ENCODE measurements around the gene NAPG.

DNA sequence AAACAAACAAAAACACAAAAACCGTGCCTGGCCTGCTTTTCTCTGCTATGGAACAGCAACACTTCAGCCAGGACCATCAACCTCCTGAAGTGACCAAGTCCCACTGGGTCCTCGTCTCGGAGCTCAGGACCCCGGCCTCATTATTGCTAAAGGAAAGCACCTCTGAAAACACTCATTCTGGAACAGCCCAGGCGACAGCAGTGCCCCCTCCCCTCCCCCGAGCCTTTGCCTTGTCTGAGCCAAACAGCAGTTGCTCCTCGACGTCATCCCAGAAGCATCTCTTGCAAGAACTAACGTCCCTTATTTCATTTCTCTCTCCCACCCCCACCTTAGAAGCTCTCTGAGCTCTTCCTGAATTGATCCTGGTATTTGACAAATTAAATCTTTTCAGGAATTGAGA is 44.0 kb upstream of the NAPG start:
- no peak for TF ChIP-seq EP300 (IDR thresholded peaks at IDR 0.05)
- TF ChIP-seq, protein P1, sequence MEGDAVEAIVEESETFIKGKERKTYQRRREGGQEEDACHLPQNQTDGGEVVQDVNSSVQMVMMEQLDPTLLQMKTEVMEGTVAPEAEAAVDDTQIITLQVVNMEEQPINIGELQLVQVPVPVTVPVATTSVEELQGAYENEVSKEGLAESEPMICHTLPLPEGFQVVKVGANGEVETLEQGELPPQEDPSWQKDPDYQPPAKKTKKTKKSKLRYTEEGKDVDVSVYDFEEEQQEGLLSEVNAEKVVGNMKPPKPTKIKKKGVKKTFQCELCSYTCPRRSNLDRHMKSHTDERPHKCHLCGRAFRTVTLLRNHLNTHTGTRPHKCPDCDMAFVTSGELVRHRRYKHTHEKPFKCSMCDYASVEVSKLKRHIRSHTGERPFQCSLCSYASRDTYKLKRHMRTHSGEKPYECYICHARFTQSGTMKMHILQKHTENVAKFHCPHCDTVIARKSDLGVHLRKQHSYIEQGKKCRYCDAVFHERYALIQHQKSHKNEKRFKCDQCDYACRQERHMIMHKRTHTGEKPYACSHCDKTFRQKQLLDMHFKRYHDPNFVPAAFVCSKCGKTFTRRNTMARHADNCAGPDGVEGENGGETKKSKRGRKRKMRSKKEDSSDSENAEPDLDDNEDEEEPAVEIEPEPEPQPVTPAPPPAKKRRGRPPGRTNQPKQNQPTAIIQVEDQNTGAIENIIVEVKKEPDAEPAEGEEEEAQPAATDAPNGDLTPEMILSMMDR (IDR thresholded peaks at IDR 0.05), result no peak
- no peak for TF ChIP-seq POLR2AphosphoS5 (IDR thresholded peaks at IDR 0.05)
